T-helper 22 cell (primary cell): ENCODE measurements around the gene CENPK.
A peak's percentile ranks its signal among the peaks of the same experiment; 100 is the strongest.
"Not testable (repeated sequence)": the region's sequence is repeated elsewhere in the genome, so short reads cannot be mapped to it uniquely, and the experiment has no call there.

Source experiments
- DNase-seq: peaks from one replicate; pipeline ENCODE4 v3.0.0-alpha.2; 2020; ENCODE audit warnings: low read depth

Gene CENPK

GRCh38 chr5:65562731-65563701 lies at the start of gene CENPK, which contains the start of gene PPWD1:
CENPK (minus strand) TSS chr5:65563168; CDS start chr5:65554907, 8,261 bp downstream.
PPWD1 (plus strand) TSS chr5:65563296; CDS start chr5:65563311, 15 bp downstream.
- peak; percentile 91 for DNase-seq

GRCh38 chr5:65612298-65612907 lies 49.4 kb upstream of the CENPK start:
- DNase-seq = no peak

GRCh38 chr5:65611524-65611923 lies 48.6 kb upstream of the CENPK start:
- no peak for DNase-seq

- DNase-seq = not testable (repeated sequence)
Observed at GRCh38 chr5:65601761-65602160, 38.8 kb upstream of the CENPK start.

- DNase-seq = no peak
Observed at GRCh38 chr5:65588694-65589093, 25.7 kb upstream of the CENPK start.

DNA sequence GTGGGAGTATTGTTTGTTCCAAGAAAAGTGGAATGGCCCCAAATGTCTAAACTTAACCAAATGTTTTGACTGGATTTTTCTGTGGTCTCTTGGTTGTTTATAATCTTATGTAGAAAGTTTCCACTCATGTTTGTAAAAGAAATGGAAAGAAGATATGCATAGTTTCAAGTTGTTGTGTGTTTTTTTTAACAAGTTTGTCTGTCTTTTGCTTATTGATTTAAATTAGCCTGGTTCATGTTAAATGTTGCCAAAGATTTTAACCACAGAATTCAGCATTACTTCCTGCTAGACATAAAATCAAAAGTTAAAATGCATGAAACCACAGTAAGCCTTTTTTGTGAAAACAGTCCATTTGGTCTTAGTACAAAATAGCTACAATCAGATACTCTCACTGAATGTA lies 14.2 kb upstream of the CENPK start:
- DNase-seq = no peak

- no peak for DNase-seq
Observed at GRCh38 chr5:65570598-65571226, 7.7 kb upstream of the CENPK start.

GRCh38 chr5:65566505-65566904 lies 3.5 kb upstream of the CENPK start:
- DNase-seq = no peak

DNA sequence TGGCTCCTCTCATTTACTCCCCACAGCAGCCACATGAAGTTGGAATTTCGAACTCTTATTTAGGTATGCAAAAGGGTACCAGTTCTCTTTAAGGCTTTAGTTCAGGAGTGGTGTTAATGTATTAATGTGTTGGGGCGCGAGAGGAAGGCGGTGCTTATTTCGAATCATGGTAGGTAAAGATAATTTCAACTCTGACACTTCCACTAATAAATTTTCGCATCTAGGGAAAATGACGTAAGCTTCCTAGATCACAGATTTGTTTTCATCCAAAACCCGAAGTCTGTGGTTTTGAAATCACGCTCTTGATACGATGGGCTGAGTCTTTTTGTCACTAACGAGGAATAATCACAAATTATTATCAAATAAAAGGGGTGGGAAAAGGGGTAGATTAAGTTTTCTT lies 809 bp upstream of the CENPK start:
- DNase-seq = no peak

DNA sequence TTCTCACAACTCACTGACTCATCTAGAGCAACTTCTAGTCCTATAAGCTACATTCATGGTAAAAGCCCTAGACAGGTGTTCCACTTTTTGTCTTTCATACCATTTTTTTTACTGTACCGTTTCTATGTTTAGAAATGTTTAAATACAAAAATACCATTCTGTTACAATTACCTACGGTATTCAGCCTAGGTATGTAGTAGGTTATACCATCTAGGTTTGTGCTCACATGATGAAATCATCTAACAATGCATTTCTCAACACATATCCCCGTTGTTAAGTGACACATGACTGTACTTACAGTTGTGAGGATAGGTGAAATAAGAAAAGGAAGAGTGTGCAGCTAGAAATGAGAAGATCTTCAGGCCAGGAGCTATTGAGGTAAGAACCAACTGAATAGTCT lies 6.2 kb downstream of the CENPK start:
- no peak for DNase-seq

- no peak for DNase-seq
Observed at GRCh38 chr5:65556181-65556580, 6.8 kb downstream of the CENPK start.

DNA sequence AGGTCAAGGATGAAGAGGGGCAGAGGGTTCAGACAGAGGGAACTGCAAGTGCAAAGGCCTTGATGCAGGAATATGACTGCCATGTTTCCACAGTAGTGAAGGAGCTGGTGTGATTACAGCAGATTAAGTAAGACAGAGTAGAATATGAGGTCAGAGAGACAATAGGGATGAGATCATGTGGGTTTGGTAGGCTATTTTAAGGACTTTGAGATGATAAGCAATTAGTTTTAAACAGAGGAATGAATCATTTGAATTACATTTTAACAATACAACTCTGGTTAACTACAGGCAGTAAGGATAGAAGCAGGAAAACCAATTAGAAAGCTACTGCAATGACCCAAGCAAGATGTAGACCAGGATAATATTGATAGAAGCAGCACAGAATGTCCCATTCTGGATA lies 7.7 kb downstream of the CENPK start:
- no peak for DNase-seq

DNA sequence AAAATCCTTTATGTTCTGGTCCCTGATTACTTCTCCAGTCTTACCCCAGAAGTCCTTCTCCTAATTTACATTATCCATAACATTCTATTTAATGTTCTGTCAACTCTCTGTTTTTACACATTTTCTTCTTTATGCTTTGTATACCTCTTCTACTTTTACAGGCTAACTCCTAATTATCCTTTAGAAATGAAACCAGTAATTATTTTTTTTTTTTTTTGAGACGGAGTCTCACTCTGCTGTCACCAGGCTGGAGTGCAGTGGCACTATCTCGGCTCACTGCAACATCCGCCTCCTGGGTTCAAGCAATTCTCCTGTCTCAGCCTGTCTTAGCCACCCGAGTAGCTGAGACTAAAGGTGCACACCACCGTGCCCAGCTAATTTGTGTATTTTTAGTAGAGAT lies 9.0 kb downstream of the CENPK start:
- DNase-seq = no peak

DNA sequence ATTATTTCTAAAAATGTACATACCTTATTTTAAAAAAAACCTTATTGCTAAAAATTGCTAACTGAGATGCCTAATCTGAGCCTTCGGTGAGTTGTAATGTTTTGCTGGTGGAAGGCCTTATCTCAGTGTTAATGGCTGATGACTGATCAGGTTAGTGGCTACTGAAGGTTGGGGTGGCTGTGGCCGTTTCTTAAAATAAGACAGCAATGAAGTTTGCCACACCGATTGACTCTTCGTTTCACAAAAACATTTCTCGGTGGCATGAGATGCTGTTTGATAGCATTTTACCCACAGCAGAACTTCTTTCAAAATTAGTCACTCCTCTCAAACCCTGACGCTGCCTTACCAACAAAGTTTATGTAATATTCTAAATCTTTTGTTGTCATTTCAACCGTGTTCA lies 14.7 kb downstream of the CENPK start:
- DNase-seq = no peak

DNA sequence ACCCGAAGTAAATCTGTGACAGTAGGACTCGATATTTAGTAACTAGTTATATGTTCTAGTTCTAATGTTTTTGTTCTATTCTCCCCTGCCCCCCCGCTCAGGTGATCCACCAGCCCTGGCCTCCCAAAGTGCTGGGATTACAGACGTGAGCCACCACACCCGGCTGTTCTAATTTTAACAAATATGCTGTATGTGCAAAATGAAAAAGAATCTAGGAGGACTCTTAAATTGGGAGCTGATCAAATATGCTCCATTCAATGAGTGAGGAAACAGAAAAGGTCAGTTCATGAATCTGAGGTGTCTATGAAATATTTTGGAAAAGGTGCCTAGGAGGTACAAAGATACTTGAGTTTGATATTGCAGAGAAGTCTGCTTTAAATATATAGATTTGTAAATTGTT lies 16.8 kb downstream of the CENPK start:
- DNase-seq = no peak

DNA sequence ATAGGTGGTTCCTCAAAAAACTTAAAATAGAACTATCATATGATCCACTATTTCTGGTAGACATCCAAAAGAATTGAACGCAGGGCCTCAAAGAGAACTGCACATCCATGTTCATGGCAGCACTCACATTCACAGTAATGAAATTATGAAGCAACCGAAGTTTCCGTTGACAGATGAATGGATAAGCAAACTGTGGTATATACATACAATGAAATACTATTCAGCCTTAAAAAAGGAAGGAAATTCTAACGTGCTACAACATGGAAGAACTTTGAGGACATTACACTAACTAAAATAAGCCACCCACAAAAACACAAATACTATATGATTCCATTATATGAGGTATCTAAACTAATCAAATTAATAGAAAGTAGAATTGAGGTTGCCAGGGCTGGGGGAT lies 18.5 kb downstream of the CENPK start:
- DNase-seq = no peak

GRCh38 chr5:65539827-65540226 lies 23.1 kb downstream of the CENPK start:
- DNase-seq = no peak

DNA sequence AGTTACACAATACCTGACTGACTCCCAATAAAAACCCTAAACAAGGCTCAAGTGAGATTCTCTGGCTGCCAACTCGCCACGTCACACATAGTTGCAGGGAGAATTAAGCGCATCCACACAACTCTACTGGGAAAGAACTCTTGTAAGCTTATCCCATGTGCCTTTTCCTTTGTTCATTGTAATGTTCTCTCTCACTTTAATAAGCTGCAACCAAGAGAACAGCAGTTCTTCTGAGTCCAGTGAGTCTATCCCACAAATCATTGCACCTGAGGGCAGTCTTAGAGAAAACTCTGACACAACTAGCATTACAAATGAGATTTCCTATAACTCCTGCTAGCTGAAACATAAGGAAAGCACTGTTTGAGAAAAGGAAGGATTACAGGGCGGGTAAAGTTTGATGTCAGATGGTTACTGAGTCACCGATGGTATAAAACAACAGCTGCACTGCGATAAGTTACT lies 27.4 kb downstream of the CENPK start:
- no peak for DNase-seq

DNA sequence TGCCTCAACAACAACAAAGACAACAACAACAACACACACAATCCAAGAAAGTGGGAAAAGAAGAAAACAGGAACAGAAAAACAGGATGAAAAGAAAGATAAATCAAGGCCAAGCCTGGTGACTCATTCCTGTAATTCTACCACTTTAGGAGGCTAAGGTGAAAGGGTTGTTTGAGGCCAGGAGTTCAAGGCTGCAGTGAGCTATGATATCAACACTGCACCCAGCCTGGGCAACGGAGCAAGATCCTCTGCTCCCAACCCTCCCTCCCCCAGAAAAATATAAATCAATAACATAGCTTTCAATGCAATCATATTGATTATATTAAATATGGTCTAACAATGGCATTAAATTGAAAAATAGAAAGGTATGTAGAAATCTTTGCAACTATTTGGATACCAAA lies 32.1 kb downstream of the CENPK start:
- no peak for DNase-seq

DNA sequence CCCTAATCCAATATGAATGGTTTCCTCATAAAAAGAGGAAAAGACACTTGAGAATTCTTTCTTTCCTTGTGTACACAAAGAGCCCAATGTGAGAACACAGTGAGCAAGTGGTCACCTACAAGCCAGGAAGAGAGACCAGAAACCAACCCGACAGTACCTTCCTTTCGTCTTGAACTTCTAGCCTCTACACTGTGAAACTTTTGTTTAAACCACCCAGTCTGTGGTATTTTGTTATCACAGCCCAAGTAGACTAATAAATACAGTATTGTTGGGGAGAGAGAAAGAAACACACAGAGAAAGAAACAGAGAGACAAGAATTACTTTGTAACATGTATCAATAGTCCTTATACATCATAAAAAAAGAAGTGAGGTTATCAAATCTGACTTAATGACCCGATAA lies 37.2 kb downstream of the CENPK start:
- no peak for DNase-seq

DNA sequence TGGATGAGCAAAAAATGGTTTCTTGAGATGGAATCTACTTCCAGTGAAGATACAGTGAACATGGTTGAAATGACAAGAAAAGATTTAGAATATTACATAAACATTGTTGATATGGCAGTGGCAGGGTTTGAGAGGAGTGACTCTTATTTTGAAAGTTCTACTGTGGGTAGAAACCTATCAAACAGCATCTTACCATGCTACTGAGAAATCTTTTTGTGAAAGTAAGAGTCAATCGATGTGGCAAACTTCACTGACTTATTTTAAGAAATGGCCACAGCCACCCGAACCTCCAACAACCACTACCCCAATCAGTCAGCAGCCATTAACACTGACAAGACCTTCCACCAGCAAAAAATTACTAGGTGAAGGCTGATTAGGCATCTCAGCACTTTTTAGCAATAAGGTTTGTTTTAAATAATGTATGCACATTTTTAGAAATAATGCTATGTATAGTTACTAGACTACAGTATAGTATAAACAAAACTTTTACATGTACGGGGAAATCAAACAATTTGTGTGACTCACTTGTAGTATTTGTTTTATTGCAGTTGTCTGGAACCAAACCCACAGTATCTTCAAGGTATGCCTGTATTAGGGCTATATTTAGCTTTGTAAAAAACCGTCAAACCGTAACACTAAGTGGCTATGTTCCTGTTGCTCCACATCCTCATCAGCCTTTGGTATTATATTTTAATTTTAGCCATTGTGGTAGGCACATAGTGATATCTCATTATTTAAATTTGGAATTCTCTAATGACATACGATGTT lies 50.6 kb downstream of the CENPK start:
- no peak for DNase-seq

DNA sequence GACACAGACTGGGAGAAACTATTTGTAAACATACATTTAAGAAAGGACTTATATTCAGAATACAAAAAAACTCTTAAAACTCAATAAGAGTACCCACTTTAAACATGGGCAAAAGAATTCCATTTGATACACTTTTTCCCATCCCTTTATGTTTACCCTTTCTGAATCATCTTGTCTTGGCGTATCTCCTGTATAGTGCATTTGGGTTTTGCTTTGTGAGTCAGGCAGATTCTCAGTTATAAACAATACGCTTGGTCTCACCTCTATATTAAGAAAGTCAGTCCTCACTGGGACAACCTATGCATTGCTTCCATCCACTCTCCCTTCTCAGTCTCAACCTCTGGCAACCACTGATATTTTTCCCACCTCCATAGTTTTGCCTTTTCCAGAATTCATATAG lies 54.0 kb downstream of the CENPK start:
- no peak for DNase-seq
